K562 (cell line): ENCODE data around the gene AIF1L. TPM values are rescaled to one million over a fixed set of nuclear protein-coding genes. Genes with fewer than 3 reads are reported as not detected.
A peak's percentile ranks its signal among the peaks of the same experiment; 100 is the strongest.

Experiments used
- ATAC-seq: fragments of 200-7000 bp; cut with Tn5 transposase; 3 replicates; pipeline ENCODE4 v1.9.1; 2020; ENCODE audit warnings: moderate library complexity
- BruUV-seq: library from RNA; stranded (reverse); fragments of 400-500 nt; replicated peaks from 2 replicates; lab custom pipeline; 2021; lab: Mats Ljungman, UMichigan
- CTCF ChIA-PET: fragments of 300-600 bp; formaldehyde crosslinking; extraction: SDS; loops from one replicate; lab custom pipeline; 2021; ENCODE audit warnings: low intra/inter-chr PET ratio; lab: Yijun Ruan, JAX
- POLR2A ChIA-PET: fragments of 300-600, 350-650 bp; sonication (Branson Sonifier 250); formaldehyde crosslinking; extraction: SDS; loops from one replicate; lab custom pipeline; 2021; ENCODE audit warnings: antibody characterized with exemption, inconsistent platforms; lab: Yijun Ruan, JAX
- DNase-seq, 4 experiments: peaks; one replicate each; pipeline versions ENCODE4 v3.0.0 to v3.0.0-alpha.2; 2011 to 2018; ENCODE audit warnings: low spot score in 3 of 4, mixed read lengths in 3 of 4; ENCODE audit errors: extremely low read depth in 1 of 4
- FAIRE-seq: peaks from 2 replicates; lab custom pipeline; 2011; peaks lifted over from hg19 to GRCh38; lab: Jason Lieb, UNC
- H2AFZ ChIP-seq: 2 replicates; pipeline ENCODE4 v1.6.0; 2011; ENCODE audit warnings: low read depth, low read length, control low read depth, inconsistent platforms
- H3K27ac ChIP-seq: fragments of 200-600 bp; 3 replicates; pipeline ENCODE4 v1.8.0; 2011; ENCODE audit warnings: low read depth, mild to moderate bottlenecking, control low read depth, inconsistent platforms, low read length, moderate library complexity, mixed read lengths; ENCODE audit errors: extremely low read depth
- H3K27me3 ChIP-seq, 2 experiments: fragments of 300-600 bp in 1 of 2; 2 replicates in 1 of 2; 3 replicates in 1 of 2; pipeline versions ENCODE4 v1.6.0 to v1.8.0; 2011; ENCODE audit warnings: inconsistent platforms in 2 of 2, low read length in 2 of 2, mild to moderate bottlenecking in 1 of 2, mixed read lengths in 1 of 2, moderate library complexity in 1 of 2; ENCODE audit not compliant: control insufficient read depth in 2 of 2, insufficient read depth in 2 of 2
- H3K36me3 ChIP-seq: fragments of 300-600 bp; 3 replicates; pipeline ENCODE4 v1.8.0; 2011; ENCODE audit warnings: mild to moderate bottlenecking, low read length, inconsistent platforms; ENCODE audit not compliant: control insufficient read depth, insufficient read depth
- H3K4me1 ChIP-seq, 2 experiments: fragments of 200-600 bp in 1 of 2; replicated peaks in 1 of 2; 2 replicates in 1 of 2; 3 replicates in 1 of 2; pipeline versions ENCODE4 v1.5.1 to v1.8.0; 2011; ENCODE audit warnings: inconsistent platforms in 2 of 2, low read length in 2 of 2, mild to moderate bottlenecking in 1 of 2, mixed read lengths in 1 of 2, moderate library complexity in 1 of 2; ENCODE audit not compliant: control insufficient read depth in 2 of 2, insufficient read depth in 2 of 2
- H3K4me2 ChIP-seq: 2 replicates; pipeline ENCODE4 v1.6.1; 2011; ENCODE audit warnings: low read length, control low read depth, inconsistent platforms, mixed read lengths; ENCODE audit not compliant: insufficient read depth
- H3K4me3 ChIP-seq: fragments of 200-600 bp; sonication (generic), shearing (Covaris generic); 2 replicates; pipeline ENCODE4 v1.5.1; 2016; ENCODE audit warnings: control low read depth, inconsistent platforms
- H3K79me2 ChIP-seq: fragments of 200-600 bp; 3 replicates; pipeline ENCODE4 v1.8.0; 2011; ENCODE audit warnings: low read length, inconsistent platforms; ENCODE audit not compliant: control insufficient read depth, insufficient read depth
- H3K9ac ChIP-seq, 2 experiments: 2 replicates each; pipeline versions ENCODE4 v1.6.0 to v1.6.1; 2011; ENCODE audit warnings: low read depth in 2 of 2, low read length in 2 of 2, control low read depth in 1 of 2, inconsistent platforms in 1 of 2, mild to moderate bottlenecking in 1 of 2, mixed read lengths in 1 of 2; ENCODE audit not compliant: insufficient read depth in 1 of 2
- H3K9me1 ChIP-seq: one replicate; pipeline ENCODE4 v1.6.0; 2011; ENCODE audit warnings: inconsistent platforms, mild to moderate bottlenecking, low read length, moderate library complexity; ENCODE audit not compliant: control insufficient read depth, insufficient read depth
- H3K9me3 ChIP-seq: replicated peaks from 2 replicates; pipeline ENCODE4 v1.5.1; 2011; ENCODE audit warnings: low read depth, low read length, inconsistent platforms; ENCODE audit not compliant: control insufficient read depth, insufficient read depth
- H4K20me1 ChIP-seq: replicated peaks from 2 replicates; pipeline ENCODE4 v1.6.1; 2011; ENCODE audit warnings: low read length, inconsistent platforms, mixed read lengths; ENCODE audit not compliant: control insufficient read depth, insufficient read depth
- CCNT2 ChIP-seq: IDR thresholded peaks from 2 replicates; pipeline ENCODE4 v1.6.1; 2011; ENCODE audit warnings: borderline replicate concordance, low read depth, mild to moderate bottlenecking, moderate library complexity, mixed read lengths, low read length; ENCODE audit not compliant: insufficient read length; ENCODE audit errors: extremely low read depth
- ELK1 ChIP-seq: sonication (generic); formaldehyde crosslinking; IDR thresholded peaks from 2 replicates; pipeline ENCODE4 v1.8.1; 2022; ENCODE audit warnings: missing genetic modification reagents
- MXI1 ChIP-seq: IDR thresholded peaks from 2 replicates; pipeline ENCODE4 v1.6.1; 2011; ENCODE audit warnings: low read depth, mild to moderate bottlenecking, improper control_type of control experiment, low read length
- MYC ChIP-seq, 2 experiments: fragments of 250-450 bp in 1 of 2; sonication (Bioruptor Pico) in 1 of 2; IDR thresholded peaks; 2 replicates each; pipeline versions ENCODE4 v1.5.1 to v1.6.1; 2012 to 2021; ENCODE audit warnings: low read depth in 2 of 2, borderline replicate concordance in 1 of 2, improper control_type of control experiment in 1 of 2, low read length in 1 of 2, mild to moderate bottlenecking in 1 of 2, moderate library complexity in 1 of 2
- POLR2AphosphoS2 ChIP-seq: IDR thresholded peaks from 2 replicates; pipeline ENCODE4 v1.6.1; 2012; ENCODE audit warnings: low read length, improper control_type of control experiment
- PTTG1 ChIP-seq: fragments of 450-650 bp; IDR thresholded peaks from 2 replicates; pipeline ENCODE4 v1.6.1; 2016; ENCODE audit warnings: low read depth, mild to moderate bottlenecking, missing genetic modification characterization, missing compliant biosample characterization
- SRSF7 ChIP-seq: fragments of 200-400 bp; formaldehyde crosslinking; optimal IDR thresholded peaks from 2 replicates; pipeline ENCODE3; 2017; ENCODE audit warnings: mild to moderate bottlenecking, low read depth, low read length
- TAF1 ChIP-seq: IDR thresholded peaks from 2 replicates; pipeline ENCODE4 v1.6.1; 2011; ENCODE audit warnings: mild to moderate bottlenecking, low read length, moderate library complexity; ENCODE audit not compliant: insufficient read depth, control insufficient read depth, severe bottlenecking; ENCODE audit errors: extremely low read depth
- ZNF318 ChIP-seq, 2 experiments: fragments of 450-650 bp; IDR thresholded peaks; 2 replicates each; pipeline ENCODE4 v1.6.1; 2016; ENCODE audit warnings: mild to moderate bottlenecking in 2 of 2, borderline replicate concordance in 1 of 2, low read depth in 1 of 2, moderate library complexity in 1 of 2
- WGBS: fragments of 100-300 bp; shearing (Covaris generic); methylation state at CpG from one replicate; pipeline ENCODE4 v1.1.6; 2016; ENCODE audit warnings: low coverage, mixed read lengths; ENCODE audit not compliant: insufficient coverage; ENCODE audit errors: missing lambda C conversion rate; 5-methylcytosine and 5-hydroxymethylcytosine counted together
- in situ Hi-C: fragments of 300-500 bp; cut with MboI; formaldehyde crosslinking; loops from 4 replicates; pipeline ENCODE4 v1.15.0; 2018; ENCODE audit warnings: inconsistent platforms, mixed read lengths
- intact Hi-C: fragments of 100-400 bp; cut with micrococcal nuclease; formaldehyde crosslinking; loops from 2 replicates; pipeline ENCODE4 v1.14.2; 2022
- polyA plus RNA-seq, 8 experiments: library from polyadenylated mRNA; depleted of rRNA in 4 of 8; stranded (reverse) in 5 of 8; unstranded in 3 of 8; fragments of >200 nt; fragmentation: Nextera tagmentation in 2 of 8; fragmentation: Illumina TruSeq in 1 of 8; extraction: Ambion mirVana in 2 of 8; extraction: Trizol in 1 of 8; gene quantifications; 2 replicates each; pipeline versions ENCODE4 v1.2.1 to v1.2.3, GENCODE V29; 2011 to 2014; ENCODE audit warnings: inconsistent platforms in 1 of 8, missing spikeins in 1 of 8
- total RNA-seq, 7 experiments: library from RNA; depleted of rRNA in 6 of 7; stranded (reverse); fragments of >200 nt in 6 of 7; fragmentation: Illumina TruSeq in 2 of 7; extraction: Trizol in 2 of 7; gene quantifications; 2 replicates each; pipeline versions ENCODE4 v1.2.1 to v1.2.3, GENCODE V29; 2011 to 2021; ENCODE audit warnings: low replicate concordance in 1 of 7

The AIF1L gene
- total and polyA plus RNA-seq, 9 of the 15 experiments (the other 6 are each of a cell fraction or from before 2014, with no cell fraction given), result 0.34 to 9.1 (median 1.3) TPM

- POLR2A ChIA-PET, result interaction anchor here (1.1 to 22.5 kb wide), 8 partner anchors 5 to 85 kb away, joined by 4 to 583 read pairs (median 118); partner anchors contain the start of gene NUP214
- intact Hi-C loops, result no loop called here
- 93% methylated on average over 3 of the region's 3 CpGs for WGBS
- TF ChIP-seq TAF1 (no peak), SRSF7 (no peak), CCNT2 (no peak), MXI1 (no peak), ELK1 (CRISPR knock-in tag) (no peak), POLR2AphosphoS2 (no peak), PTTG1 (tag) (no peak), MYC (IDR thresholded peaks at IDR 0.05; ENCODE audit: low read depth, low read length) (no peak), MYC (CRISPR knock-in tag; IDR thresholded peaks at IDR 0.05; ENCODE audit: borderline replicate concordance, low read depth) (no peak), ZNF318 (IDR thresholded peaks at IDR 0.05; ENCODE audit: borderline replicate concordance in 1 of 2, low read depth in 1 of 2) (no peak)
Measured at GRCh38 chr9:131148276-131148675, 51.9 kb downstream of the AIF1L start.

More at GRCh38 chr9:131148276-131148675, 51.9 kb downstream of the AIF1L start:
- CTCF ChIA-PET, result interaction anchor here (0.6 kb wide), 1 partner anchor 11 kb away, joined by 5 read pairs; no protein-coding TSS in a partner anchor
- Histone ChIP-seq H3K36me3 (peaks cover 99% of the 10 kb centered on the region), H3K4me2 (no peak overlapping the region), H3K79me2 (no peaks in the 10 kb centered on the region), H3K9ac (no peak overlapping the region), H3K9me3 (no peaks in the 10 kb centered on the region), H3K27ac (no peak overlapping the region), H3K9me1 (no peaks in the 10 kb centered on the region), H2AFZ (no peak overlapping the region), H3K4me1 (no peaks in the 10 kb centered on the region), H3K4me3 (no peak overlapping the region), H4K20me1 (peaks cover 8% of the 10 kb centered on the region; the same call in 1 of the 2 replicates), H3K27me3 (no peaks in the 10 kb centered on the region)
- BruUV-seq, result no TSS peak
- DNase-seq (no peak), ATAC-seq (0 out of 3 replicates have a peak, but pooled peaks have one; percentile 1), FAIRE-seq (no peak)
- in situ Hi-C loops, result no loop called here
